ENCODE measurements around the gene LRRC2. TPM values are rescaled to one million over a fixed set of nuclear protein-coding genes. Genes with fewer than 3 reads are reported as not detected.
"Not testable (repeated sequence)": the region's sequence is repeated elsewhere in the genome, so short reads cannot be mapped to it uniquely, and the experiment has no call there.

Gene LRRC2
- total RNA-seq, 3 donors from 2014 or later: 0.03 to 0.13 (median 0.03) TPM

DNA sequence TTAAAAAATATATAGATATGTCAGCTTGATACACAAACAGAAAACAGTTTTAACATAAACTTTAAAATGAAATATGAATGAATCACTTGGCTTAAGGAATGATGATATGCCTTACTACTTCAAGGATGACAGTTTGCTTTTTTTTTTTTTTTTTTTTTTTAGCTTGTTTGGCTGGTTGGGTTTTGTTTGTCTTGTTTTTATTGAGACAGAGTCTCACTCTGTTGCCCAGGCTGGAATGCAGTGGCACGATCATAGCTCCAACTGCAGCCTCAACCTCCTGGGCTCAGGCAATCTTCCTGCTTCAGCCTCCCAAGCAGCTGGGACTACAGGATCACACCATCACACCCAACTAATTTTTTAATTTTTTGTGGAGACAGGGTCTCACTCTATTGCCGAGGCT lies 14.5 kb downstream of the LRRC2 start:
- H3K36me3 Mint-ChIP-seq (ENCODE audit: insufficient read depth): no peaks in the 10 kb centered on the region
- peaks cover 10% of the 10 kb centered on the region for H3K4me1 Mint-ChIP-seq (ENCODE audit: low read depth)
- H3K4me3 Mint-ChIP-seq: no peak overlapping the region
- no peak for DNase-seq
- peaks cover 2% of the 10 kb centered on the region for H3K27me3 Mint-ChIP-seq (ENCODE audit: low read depth)
- H3K9me3 Mint-ChIP-seq: no peaks in the 10 kb centered on the region
- ATAC-seq: no peak

DNA sequence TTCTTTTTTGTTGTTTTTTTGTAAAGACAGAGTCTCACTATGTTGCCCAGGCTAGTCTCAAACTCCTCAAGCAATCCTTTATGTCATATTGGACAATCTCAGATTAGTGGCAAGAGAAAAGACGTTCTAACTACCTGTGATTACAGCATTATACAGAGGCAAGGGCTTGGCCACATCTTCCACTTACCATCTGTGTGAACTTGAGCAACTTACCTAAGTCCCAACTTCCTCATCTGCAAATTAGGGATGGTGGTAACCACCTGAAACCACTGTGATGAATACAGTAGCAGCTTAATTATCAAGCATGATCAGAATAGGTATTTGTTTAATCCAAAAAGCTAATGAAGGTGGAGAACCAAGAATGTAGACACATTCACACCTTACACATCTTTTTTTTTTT lies 16.1 kb downstream of the LRRC2 start:
- DNase-seq (no peak), ATAC-seq (no peak)
- Mint-ChIP-seq H3K27me3 (ENCODE audit: low read depth) (peaks cover 2% of the 10 kb centered on the region), H3K4me3 (no peak overlapping the region), H3K36me3 (ENCODE audit: insufficient read depth) (no peaks in the 10 kb centered on the region), H3K4me1 (ENCODE audit: low read depth) (peaks cover 16% of the 10 kb centered on the region), H3K9me3 (no peaks in the 10 kb centered on the region)

DNA sequence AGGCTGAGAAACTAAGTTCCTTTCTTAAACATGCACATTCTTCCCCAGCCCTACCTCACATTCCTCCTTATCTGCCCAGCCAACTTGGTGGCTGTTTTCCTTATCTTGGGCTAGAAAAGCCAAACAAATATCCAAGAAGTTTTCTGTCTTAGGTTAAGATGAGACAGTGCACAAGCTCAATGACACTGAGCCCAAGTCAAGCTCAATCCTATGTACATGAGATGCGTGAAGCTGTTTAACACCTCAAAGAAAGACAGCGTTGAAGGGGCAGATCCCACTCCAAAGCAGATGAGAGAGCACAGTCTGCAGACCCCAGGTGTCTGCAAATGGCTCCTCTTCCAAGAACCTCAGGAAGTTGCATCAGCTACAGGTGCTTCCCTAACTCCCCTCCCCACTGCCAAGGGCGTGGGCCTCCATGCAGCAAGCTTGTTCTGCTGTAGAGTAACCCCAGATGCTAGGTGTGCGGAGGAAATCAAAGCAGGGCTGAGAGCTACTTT lies 16.6 kb downstream of the LRRC2 start:
- no peak for ATAC-seq

DNA sequence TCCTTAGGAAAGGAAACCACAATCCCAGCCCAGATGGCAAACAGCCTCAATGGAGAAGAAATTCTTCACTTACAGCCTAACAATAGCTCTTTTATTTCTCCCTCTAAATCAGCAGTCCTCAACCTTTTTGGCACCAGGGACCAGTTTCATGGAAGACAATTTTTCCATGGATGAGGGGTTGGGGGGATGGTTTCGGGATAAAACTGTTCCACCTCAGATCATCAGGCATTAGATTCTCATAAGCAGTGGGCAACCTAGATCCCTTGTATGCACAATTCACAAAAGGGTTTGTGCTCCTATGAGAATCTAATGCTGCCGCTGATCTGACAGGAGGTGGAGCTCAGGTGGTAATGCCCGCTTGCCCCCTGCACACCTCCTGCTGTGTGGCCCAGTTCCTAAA lies 17.5 kb downstream of the LRRC2 start:
- not testable (repeated sequence) for H3K36me3 Mint-ChIP-seq (ENCODE audit: insufficient read depth); ATAC-seq; H3K9me3 Mint-ChIP-seq; DNase-seq; H3K4me3 Mint-ChIP-seq; H3K27me3 Mint-ChIP-seq (ENCODE audit: low read depth)
- H3K4me1 Mint-ChIP-seq (ENCODE audit: low read depth): peaks cover 17% of the 10 kb centered on the region

More for the DNA sequence above, 16.6 kb downstream of the LRRC2 start:
- Mint-ChIP-seq H3K27me3 (ENCODE audit: low read depth) (peaks cover 2% of the 10 kb centered on the region), H3K9me3 (no peaks in the 10 kb centered on the region), H3K36me3 (ENCODE audit: insufficient read depth) (no peaks in the 10 kb centered on the region), H3K4me1 (ENCODE audit: low read depth) (peaks cover 16% of the 10 kb centered on the region), H3K4me3 (no peak overlapping the region)
- no peak for DNase-seq

DNA sequence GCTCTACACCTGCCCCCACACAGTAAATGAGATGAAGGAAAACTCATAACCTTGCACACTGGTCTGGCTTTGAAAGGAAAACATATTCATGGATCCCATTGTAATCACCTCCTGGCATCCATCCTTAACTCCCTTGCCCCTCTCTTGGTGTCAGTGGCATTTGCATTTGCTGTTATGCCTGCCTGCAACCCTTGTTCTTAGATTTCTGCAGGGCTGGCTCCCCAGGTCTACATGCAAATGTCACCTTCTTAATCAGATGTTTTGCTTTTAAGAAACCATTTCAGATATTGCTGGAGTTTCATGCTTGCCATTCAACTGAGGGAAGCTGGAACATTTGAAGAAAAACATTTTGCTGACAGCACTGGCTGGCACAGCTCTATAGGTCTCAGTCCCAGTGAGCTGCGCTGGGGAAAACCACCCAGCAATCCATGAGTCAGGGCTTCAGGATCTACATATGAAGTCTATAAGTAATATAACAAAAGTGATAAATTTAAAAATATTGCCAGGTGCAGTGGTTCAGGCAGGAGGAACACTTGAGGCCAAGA lies 19.1 kb downstream of the LRRC2 start:
- no peak overlapping the region for H3K4me3 Mint-ChIP-seq
- H3K4me1 Mint-ChIP-seq (ENCODE audit: low read depth): peaks cover 26% of the 10 kb centered on the region
- DNase-seq (no peak), ATAC-seq (no peak)
- no peaks in the 10 kb centered on the region for H3K36me3 Mint-ChIP-seq (ENCODE audit: insufficient read depth)
- no peaks in the 10 kb centered on the region for H3K9me3 Mint-ChIP-seq
- H3K27me3 Mint-ChIP-seq (ENCODE audit: low read depth): peaks cover 2% of the 10 kb centered on the region

DNA sequence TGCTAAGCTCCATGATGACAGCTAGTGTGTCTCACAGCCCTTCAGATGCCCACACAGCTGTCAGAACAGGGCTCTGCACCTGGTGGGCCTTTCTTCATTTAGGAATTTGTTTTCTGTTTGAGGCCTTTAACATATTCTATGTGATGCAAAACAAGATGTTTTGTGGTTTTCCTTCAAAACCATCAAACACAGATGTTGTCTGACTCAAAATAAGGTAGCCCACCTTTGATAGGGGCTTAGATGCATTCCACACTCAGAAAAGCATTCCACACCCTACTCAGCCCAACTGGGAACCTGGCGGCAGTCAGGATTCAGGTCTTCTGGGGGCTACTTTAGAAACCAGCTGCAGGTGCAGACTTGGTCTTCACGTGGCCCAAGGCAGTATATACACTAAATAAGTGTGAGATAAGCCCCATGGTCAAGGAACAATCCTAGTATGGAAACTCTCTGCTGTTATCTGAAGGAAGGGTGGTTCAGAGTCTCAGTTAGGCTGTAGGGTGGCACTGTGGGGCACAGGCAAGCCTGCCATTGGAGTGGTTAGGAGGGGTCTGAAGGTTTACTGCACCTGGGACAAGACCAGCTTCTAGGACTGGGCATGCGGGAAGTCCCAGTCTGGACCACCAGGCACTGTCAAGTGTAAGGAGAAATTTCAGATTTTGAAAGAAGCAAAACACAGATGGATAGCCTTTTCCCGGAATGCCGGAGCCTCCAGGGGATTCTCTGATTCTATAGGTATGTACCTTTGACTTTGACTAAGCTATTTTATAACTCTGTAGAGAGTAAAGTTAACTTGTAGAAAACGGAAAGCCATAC lies 20.1 kb downstream of the LRRC2 start:
- Mint-ChIP-seq H3K4me3 (no peak overlapping the region), H3K4me1 (ENCODE audit: low read depth) (peaks cover 28% of the 10 kb centered on the region), H3K9me3 (no peaks in the 10 kb centered on the region), H3K27me3 (ENCODE audit: low read depth) (peaks cover 2% of the 10 kb centered on the region), H3K36me3 (ENCODE audit: insufficient read depth) (no peaks in the 10 kb centered on the region)
- DNase-seq: no peak
- no peak for ATAC-seq

DNA sequence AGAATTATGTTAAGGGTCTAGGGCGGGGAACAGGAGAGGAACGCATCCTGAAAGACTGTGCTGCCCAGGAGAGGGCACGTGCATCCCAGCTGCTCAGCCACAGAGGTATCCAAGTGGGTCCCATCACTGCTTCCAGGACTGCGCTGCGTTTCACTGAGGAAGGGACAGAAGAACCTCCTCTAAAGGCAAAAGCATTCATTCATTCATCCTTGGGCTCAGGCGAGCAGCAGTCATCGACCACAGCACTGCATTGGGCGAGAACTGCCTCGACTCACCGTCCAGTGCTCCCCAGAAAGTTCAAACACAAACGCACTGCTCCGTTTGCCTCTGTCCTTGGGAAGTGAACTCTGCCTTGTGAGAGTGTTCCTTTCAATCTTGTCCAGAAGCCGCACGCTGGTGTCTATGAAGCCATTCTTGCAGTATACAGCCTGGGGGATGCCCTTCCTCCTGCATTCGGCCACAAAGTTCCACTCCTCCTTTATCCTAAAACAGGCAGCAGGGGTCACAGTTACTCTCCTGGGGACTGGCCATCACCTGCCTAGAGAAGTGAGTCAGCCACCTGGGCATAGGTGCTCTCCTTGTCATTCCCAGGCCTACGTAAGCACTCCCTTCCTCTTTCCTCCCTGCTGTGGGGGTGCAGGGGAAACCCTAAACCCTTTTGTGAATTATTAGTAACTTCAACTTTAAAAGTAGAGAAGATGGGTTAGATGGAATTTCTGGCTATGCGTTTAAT lies 21.2 kb downstream of the LRRC2 start:
- Mint-ChIP-seq H3K9me3 (no peaks in the 10 kb centered on the region), H3K36me3 (ENCODE audit: insufficient read depth) (no peaks in the 10 kb centered on the region), H3K4me1 (ENCODE audit: low read depth) (peaks cover 37% of the 10 kb centered on the region), H3K4me3 (no peak overlapping the region), H3K27me3 (ENCODE audit: low read depth) (peaks cover 2% of the 10 kb centered on the region)
- DNase-seq: no peak
- ATAC-seq: no peak

DNA sequence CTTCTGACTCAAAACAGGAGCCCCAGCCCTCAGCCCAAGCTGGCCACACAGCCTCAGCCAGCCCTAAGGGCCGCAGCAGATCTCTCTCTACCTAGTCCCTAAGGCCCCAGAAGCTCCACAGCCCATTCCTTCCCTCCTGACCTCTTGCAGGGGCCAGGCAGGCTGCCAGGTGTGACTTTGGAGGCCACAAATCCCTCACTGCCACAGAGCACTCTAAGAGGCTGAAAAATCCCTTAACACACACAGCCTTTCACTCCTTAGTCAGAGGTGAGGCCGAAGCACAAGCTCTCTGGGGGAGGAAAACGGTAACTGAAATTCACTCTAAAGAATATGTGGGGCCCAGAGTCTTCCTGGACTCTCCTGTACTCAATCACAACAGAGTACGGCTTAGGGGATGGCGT lies 23.3 kb downstream of the LRRC2 start:
- Mint-ChIP-seq H3K36me3 (ENCODE audit: insufficient read depth) (no peaks in the 10 kb centered on the region), H3K4me3 (no peak overlapping the region), H3K4me1 (ENCODE audit: low read depth) (peaks cover 52% of the 10 kb centered on the region), H3K27me3 (ENCODE audit: low read depth) (no peaks in the 10 kb centered on the region), H3K9me3 (no peaks in the 10 kb centered on the region)
- DNase-seq (no peak), ATAC-seq (no peak)

DNA sequence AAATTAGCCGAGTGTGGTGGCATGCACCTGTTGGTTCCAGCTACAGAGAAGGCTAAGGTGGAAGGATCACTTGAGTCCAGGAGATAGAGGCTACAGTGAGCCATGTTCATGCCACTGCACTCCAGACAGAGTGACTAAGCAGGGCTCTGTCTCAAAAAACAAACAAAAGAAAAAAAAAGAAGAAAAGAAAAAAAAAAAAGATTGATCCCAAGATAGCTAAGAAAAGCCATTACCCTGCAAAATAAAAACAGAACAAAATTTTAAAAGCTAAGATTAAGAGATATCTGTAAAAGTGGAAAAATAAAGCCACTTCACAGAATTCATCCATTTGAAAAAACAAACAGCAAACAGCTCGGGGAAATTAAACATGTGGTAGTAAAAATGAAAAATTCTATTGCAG lies 23.8 kb downstream of the LRRC2 start:
- Mint-ChIP-seq H3K4me3 (no peak overlapping the region), H3K4me1 (ENCODE audit: low read depth) (peaks cover 57% of the 10 kb centered on the region), H3K27me3 (ENCODE audit: low read depth) (no peaks in the 10 kb centered on the region), H3K9me3 (no peaks in the 10 kb centered on the region), H3K36me3 (ENCODE audit: insufficient read depth) (no peaks in the 10 kb centered on the region)
- no peak for ATAC-seq
- no peak for DNase-seq

DNA sequence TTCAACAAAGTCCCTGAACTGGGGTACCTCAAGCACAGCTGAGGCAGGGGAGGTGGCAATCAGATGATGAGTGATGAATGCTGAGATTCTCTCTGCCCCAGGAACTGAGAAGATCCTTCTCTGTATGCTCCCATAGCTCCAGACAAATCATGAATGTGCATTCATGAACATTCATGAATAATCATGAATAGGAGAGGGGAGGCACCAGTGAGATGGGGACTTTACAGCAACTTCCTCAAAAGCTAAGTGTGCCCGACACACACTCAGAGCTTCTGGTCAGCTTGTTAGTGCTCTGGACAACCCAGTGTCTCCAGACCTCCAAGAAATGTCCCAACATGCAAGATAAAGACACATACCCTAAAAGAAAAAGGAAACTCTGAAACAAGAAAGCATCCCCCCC lies 24.3 kb downstream of the LRRC2 start:
- DNase-seq: no peak
- no peaks in the 10 kb centered on the region for H3K36me3 Mint-ChIP-seq (ENCODE audit: insufficient read depth)
- peaks cover 59% of the 10 kb centered on the region for H3K4me1 Mint-ChIP-seq (ENCODE audit: low read depth)
- no peaks in the 10 kb centered on the region for H3K27me3 Mint-ChIP-seq (ENCODE audit: low read depth)
- no peak overlapping the region for H3K4me3 Mint-ChIP-seq
- no peaks in the 10 kb centered on the region for H3K9me3 Mint-ChIP-seq
- no peak for ATAC-seq

DNA sequence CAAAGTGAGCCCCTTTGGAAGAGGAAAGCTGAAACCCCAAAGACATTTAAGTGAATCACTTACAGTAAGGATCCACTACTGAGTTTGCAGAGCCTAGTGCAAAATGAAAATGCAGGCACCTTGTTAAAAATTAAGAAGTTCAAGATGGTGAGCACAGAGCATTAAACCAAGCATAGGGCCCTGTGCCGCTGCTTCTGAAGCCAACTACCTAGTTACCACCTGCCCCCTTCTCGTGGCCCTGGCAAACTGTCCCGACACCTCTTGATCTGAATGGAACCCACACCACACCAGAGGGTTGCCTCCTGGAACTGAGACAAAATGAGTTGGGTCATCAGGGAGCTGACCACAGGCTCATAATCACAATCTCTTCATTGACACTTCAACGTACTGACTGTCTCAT lies 25.6 kb downstream of the LRRC2 start:
- H3K36me3 Mint-ChIP-seq (ENCODE audit: insufficient read depth): no peaks in the 10 kb centered on the region
- H3K4me3 Mint-ChIP-seq: no peak overlapping the region
- no peaks in the 10 kb centered on the region for H3K9me3 Mint-ChIP-seq
- H3K4me1 Mint-ChIP-seq (ENCODE audit: low read depth): peaks cover 61% of the 10 kb centered on the region
- no peaks in the 10 kb centered on the region for H3K27me3 Mint-ChIP-seq (ENCODE audit: low read depth)
- DNase-seq (no peak), ATAC-seq (no peak)

DNA sequence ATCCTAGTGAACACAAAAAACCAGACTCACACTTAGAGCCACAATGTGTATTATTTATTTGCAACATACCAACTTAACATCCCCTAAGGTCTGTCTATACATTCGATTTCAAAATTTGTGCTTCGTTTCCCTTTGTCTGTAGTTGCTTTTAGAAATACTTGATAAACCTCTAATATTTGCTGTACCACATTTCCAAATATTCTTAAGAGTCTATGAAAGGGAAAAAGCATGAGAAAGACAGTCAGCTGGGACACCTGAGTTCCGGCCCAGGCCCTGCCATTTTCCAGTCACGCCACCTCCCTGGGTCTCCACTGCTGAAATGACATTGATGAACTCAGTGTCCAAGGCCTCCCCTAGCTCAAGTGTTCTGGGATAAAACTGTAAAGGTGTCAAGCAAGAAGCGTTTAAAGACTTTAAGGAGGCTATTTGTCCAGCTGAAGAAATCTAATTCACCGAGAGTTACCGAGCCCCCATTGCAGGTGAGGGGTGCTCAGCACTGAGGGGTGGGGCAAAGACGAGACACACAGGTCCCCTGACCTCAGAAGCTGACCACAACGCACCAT lies 26.6 kb downstream of the LRRC2 start:
- Mint-ChIP-seq H3K36me3 (ENCODE audit: insufficient read depth) (no peaks in the 10 kb centered on the region), H3K4me1 (ENCODE audit: low read depth) (peaks cover 60% of the 10 kb centered on the region), H3K4me3 (peak overlapping the region; percentile 66), H3K27me3 (ENCODE audit: low read depth) (no peaks in the 10 kb centered on the region), H3K9me3 (no peaks in the 10 kb centered on the region)
- ATAC-seq (no peak), DNase-seq (no peak)

DNA sequence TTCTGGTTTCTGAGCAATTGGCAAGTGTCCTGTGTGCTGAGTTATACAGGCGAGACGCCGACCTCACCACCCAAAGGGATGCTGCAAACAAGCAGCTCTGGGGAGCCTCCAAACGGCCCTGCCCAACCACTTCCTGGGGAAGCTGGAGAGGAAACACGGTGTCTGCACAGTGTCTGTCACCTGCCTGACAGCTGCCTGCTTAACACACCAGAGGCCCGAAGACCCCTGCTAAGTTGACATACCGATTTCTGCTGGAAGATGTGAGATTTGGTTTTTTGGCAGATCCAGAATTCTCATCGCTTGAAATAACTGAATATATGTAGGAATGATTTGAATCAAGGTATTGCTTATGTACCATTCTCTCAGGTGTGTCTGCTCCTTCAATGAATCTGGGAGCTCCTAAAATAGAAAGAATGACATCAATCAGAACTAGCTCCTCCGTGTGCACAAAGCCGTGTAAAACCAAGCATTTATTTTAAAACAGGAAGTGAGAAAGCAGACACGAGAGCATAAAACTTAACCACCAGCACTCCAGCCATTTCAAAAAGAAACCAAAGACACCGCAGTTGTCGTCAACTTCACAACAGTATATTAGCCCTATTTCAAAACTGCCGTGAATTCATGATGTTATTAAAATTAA lies 27.2 kb downstream of the LRRC2 start:
- ATAC-seq (peak; percentile 87 to 89), DNase-seq (peak; percentile 75)
- peak overlapping the region; percentile 66 for H3K4me3 Mint-ChIP-seq
- peaks cover 60% of the 10 kb centered on the region for H3K4me1 Mint-ChIP-seq (ENCODE audit: low read depth)
- H3K36me3 Mint-ChIP-seq (ENCODE audit: insufficient read depth): no peaks in the 10 kb centered on the region
- no peaks in the 10 kb centered on the region for H3K9me3 Mint-ChIP-seq
- H3K27me3 Mint-ChIP-seq (ENCODE audit: low read depth): no peaks in the 10 kb centered on the region

DNA sequence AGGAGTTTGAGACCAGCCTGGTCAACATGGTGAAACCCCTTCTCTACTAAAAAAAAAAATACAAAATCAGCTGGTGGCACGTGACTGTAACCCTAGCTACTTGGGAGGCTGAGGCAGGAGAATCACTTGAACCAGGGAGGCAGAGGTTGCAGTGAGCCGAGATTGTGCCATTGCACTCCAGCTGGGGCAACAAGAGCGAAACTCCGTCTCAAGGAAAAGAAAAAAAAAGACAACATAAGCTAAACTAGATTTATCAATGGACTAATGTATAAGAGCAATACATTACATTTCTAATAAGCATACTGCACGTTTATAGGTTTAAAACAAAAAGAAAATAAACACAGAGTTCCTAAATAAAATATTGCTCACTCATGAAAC lies 27.7 kb downstream of the LRRC2 start:
- H3K27me3 Mint-ChIP-seq (ENCODE audit: low read depth); H3K9me3 Mint-ChIP-seq; H3K36me3 Mint-ChIP-seq (ENCODE audit: insufficient read depth); ATAC-seq; DNase-seq: not testable (repeated sequence)
- Mint-ChIP-seq H3K4me1 (ENCODE audit: low read depth) (peaks cover 59% of the 10 kb centered on the region), H3K4me3 (peak overlapping the region; percentile 66)
